WTC11 (cell line): Measurements from ENCODE around the gene CRIP1. TPM values are rescaled to one million over a fixed set of nuclear protein-coding genes. Genes with fewer than 3 reads are reported as not detected.
A peak's percentile ranks its signal among the peaks of the same experiment; 100 is the strongest.

Source experiments
- AFF4 ChIP-seq: sonication (generic); formaldehyde crosslinking; IDR thresholded peaks from 2 replicates; pipeline ENCODE4 v1.8.1; 2023; ENCODE audit warnings: mild to moderate bottlenecking, missing genetic modification reagents, borderline replicate concordance
- ARID4B ChIP-seq: sonication (generic); formaldehyde crosslinking; IDR thresholded peaks from 2 replicates; pipeline ENCODE4 v1.8.0; 2023; ENCODE audit warnings: missing genetic modification reagents, mild to moderate bottlenecking, borderline replicate concordance
- ATF1 ChIP-seq: sonication (generic); formaldehyde crosslinking; IDR thresholded peaks from 2 replicates; pipeline ENCODE4 v1.8.1; 2023; ENCODE audit warnings: mild to moderate bottlenecking, moderate library complexity, missing genetic modification reagents
- ATF2 ChIP-seq: sonication (generic); formaldehyde crosslinking; IDR thresholded peaks from 2 replicates; pipeline ENCODE4 v1.8.1; 2022; ENCODE audit warnings: low read depth, missing genetic modification reagents, borderline replicate concordance
- ATF3 ChIP-seq: sonication (generic); formaldehyde crosslinking; conservative IDR thresholded peaks from 2 replicates; pipeline ENCODE4 v1.8.1; 2022; ENCODE audit warnings: mild to moderate bottlenecking, missing genetic modification reagents
- CDX4 ChIP-seq: fragments of 250-450 bp; sonication (Bioruptor Pico); IDR thresholded peaks from 2 replicates; pipeline ENCODE4 v1.9.0; 2021; ENCODE audit warnings: moderate library complexity, mild to moderate bottlenecking, inconsistent platforms, borderline replicate concordance
- E2F1 ChIP-seq: sonication (generic); formaldehyde crosslinking; IDR thresholded peaks from 2 replicates; pipeline ENCODE4 v1.8.0; 2022; ENCODE audit warnings: mild to moderate bottlenecking, missing genetic modification reagents
- EMX1 ChIP-seq: fragments of 250-450 bp; sonication (Bioruptor Pico); IDR thresholded peaks from 2 replicates; pipeline ENCODE4 v1.8.0; 2021; ENCODE audit warnings: mild to moderate bottlenecking
- ETV6 ChIP-seq: sonication (generic); formaldehyde crosslinking; IDR thresholded peaks from 2 replicates; pipeline ENCODE4 v1.8.1; 2022; ENCODE audit warnings: mild to moderate bottlenecking, missing genetic modification reagents
- IRF2 ChIP-seq: sonication (generic); formaldehyde crosslinking; IDR thresholded peaks from 2 replicates; pipeline ENCODE4 v1.8.0; 2022; ENCODE audit warnings: low read depth, missing genetic modification reagents, borderline replicate concordance
- JAZF1 ChIP-seq: fragments of 250-450 bp; sonication (Bioruptor Pico); IDR thresholded peaks from 2 replicates; pipeline ENCODE4 v1.9.0; 2021; ENCODE audit warnings: moderate library complexity, mild to moderate bottlenecking, inconsistent platforms
- MYBL2 ChIP-seq: sonication (generic); formaldehyde crosslinking; IDR thresholded peaks from 2 replicates; pipeline ENCODE4 v1.8.1; 2023; ENCODE audit warnings: mild to moderate bottlenecking, moderate library complexity, missing genetic modification reagents
- PREB ChIP-seq: sonication (generic); formaldehyde crosslinking; IDR thresholded peaks from 2 replicates; pipeline ENCODE4 v1.8.1; 2022; ENCODE audit warnings: mild to moderate bottlenecking, missing genetic modification reagents, moderate library complexity, borderline replicate concordance
- PRRX2 ChIP-seq: fragments of 250-450 bp; sonication (Bioruptor Pico); IDR thresholded peaks from 2 replicates; pipeline ENCODE4 v1.8.0; 2021; ENCODE audit warnings: mild to moderate bottlenecking
- SP1 ChIP-seq: sonication (generic); formaldehyde crosslinking; conservative IDR thresholded peaks from 2 replicates; pipeline ENCODE4 v1.8.1; 2022; ENCODE audit warnings: missing genetic modification reagents
- USF1 ChIP-seq: sonication (generic); formaldehyde crosslinking; IDR thresholded peaks from 2 replicates; pipeline ENCODE4 v1.8.0; 2022; ENCODE audit warnings: mild to moderate bottlenecking, missing genetic modification reagents
- ZMAT4 ChIP-seq: fragments of 250-450 bp; sonication (Bioruptor Pico); IDR thresholded peaks from 2 replicates; pipeline ENCODE4 v1.9.0; 2021; ENCODE audit warnings: mild to moderate bottlenecking
- ZNF138 ChIP-seq: sonication (generic); formaldehyde crosslinking; conservative IDR thresholded peaks from 2 replicates; pipeline ENCODE4 v1.8.1; 2022; ENCODE audit warnings: mild to moderate bottlenecking, moderate library complexity, missing genetic modification reagents
- ZNF423 ChIP-seq: fragments of 250-450 bp; sonication (Bioruptor Pico); IDR thresholded peaks from 2 replicates; pipeline ENCODE4 v2.1.2; 2022; ENCODE audit warnings: mild to moderate bottlenecking, moderate library complexity
- ZNF512 ChIP-seq: sonication (generic); formaldehyde crosslinking; IDR thresholded peaks from 2 replicates; pipeline ENCODE4 v1.8.1; 2022; ENCODE audit warnings: missing genetic modification reagents, borderline replicate concordance
- ZNF671 ChIP-seq: fragments of 250-450 bp; sonication (Bioruptor Pico); IDR thresholded peaks from 2 replicates; pipeline ENCODE4 v1.8.0; 2021; ENCODE audit warnings: mild to moderate bottlenecking
- total RNA-seq: library from RNA; stranded (reverse); gene quantifications from 3 replicates; pipeline ENCODE4 v1.2.3, GENCODE V29; 2021

Gene CRIP1
- total RNA-seq, 1 experiment from 2014 or later, result 9.0 TPM

- TF ChIP-seq ZNF671 (no peak), E2F1 (CRISPR knock-in tag) (no peak), ATF3 (CRISPR knock-in tag) (no peak), PREB (no peak), CDX4 (CRISPR knock-in tag) (no peak), SP1 (CRISPR knock-in tag) (peak; percentile 48; the same call in 1 of the 2 replicates), ZMAT4 (no peak), ETV6 (CRISPR knock-in tag) (peak; percentile 64; the same call in 1 of the 2 replicates), AFF4 (CRISPR knock-in tag) (no peak), ATF1 (CRISPR knock-in tag) (no peak), EMX1 (no peak), IRF2 (CRISPR knock-in tag) (no peak), ZNF138 (CRISPR knock-in tag) (no peak), ZNF423 (no peak), ARID4B (no peak), ZNF512 (CRISPR knock-in tag) (no peak), PRRX2 (CRISPR knock-in tag) (no peak), JAZF1 (CRISPR knock-in tag) (no peak), USF1 (CRISPR knock-in tag) (no peak), MYBL2 (CRISPR knock-in tag) (peak; percentile 49; the same call in 1 of the 2 replicates), ATF2 (CRISPR knock-in tag) (no peak)
Measured at GRCh38 chr14:105480807-105481801, 5.6 kb upstream of the CRIP1 start (continued).
